HL-60 (cell line): ENCODE results near the gene SERBP1.

Experiments used
- POLR2AphosphoS5 ChIP-seq: IDR thresholded peaks from 2 replicates; pipeline ENCODE4 v1.6.1; 2012; ENCODE audit warnings: low read depth
- TF ChIP-seq, protein P1 (sequence below): IDR thresholded peaks from one replicate; pipeline ENCODE4 v1.5.1; 2011; ENCODE audit warnings: low read length, control low read depth, inconsistent platforms; ENCODE audit not compliant: insufficient read depth

DNA sequence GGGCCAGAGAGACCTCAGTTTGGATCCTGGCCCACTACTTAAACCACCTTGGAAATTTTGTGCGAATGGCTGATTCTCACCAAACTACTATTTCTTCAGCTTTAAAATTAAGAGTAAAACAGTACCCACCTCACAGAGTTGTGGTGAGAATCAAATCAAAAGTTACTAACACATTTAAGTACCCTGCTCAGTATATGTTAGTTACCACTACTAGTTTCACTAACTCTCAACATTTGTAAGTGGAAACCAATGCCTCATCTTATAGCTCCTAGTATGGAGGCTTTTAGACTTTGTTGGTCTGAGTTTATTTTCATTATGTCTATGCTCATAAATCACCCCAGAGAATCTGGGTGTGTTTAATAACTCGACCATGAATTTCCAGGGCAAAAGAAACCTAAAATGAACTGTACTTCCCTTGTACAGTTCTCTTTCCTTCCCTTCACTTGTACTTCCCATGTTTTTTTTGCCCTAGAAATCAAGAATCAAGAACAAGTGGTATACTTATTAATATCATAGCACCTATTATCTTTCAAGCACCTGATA lies 11.6 kb upstream of the SERBP1 start:
- TF ChIP-seq, protein P1, sequence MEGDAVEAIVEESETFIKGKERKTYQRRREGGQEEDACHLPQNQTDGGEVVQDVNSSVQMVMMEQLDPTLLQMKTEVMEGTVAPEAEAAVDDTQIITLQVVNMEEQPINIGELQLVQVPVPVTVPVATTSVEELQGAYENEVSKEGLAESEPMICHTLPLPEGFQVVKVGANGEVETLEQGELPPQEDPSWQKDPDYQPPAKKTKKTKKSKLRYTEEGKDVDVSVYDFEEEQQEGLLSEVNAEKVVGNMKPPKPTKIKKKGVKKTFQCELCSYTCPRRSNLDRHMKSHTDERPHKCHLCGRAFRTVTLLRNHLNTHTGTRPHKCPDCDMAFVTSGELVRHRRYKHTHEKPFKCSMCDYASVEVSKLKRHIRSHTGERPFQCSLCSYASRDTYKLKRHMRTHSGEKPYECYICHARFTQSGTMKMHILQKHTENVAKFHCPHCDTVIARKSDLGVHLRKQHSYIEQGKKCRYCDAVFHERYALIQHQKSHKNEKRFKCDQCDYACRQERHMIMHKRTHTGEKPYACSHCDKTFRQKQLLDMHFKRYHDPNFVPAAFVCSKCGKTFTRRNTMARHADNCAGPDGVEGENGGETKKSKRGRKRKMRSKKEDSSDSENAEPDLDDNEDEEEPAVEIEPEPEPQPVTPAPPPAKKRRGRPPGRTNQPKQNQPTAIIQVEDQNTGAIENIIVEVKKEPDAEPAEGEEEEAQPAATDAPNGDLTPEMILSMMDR, result no peak
- no peak for TF ChIP-seq POLR2AphosphoS5
